Measurements from ENCODE around the gene PRR30. TPM values are rescaled to one million over a fixed set of nuclear protein-coding genes. Genes with fewer than 3 reads are reported as not detected.

Gene PRR30
- polyA plus RNA-seq, 1 donor (not counting 4 experiments of a cell fraction or from before 2014, with no cell fraction given) = not detected

DNA sequence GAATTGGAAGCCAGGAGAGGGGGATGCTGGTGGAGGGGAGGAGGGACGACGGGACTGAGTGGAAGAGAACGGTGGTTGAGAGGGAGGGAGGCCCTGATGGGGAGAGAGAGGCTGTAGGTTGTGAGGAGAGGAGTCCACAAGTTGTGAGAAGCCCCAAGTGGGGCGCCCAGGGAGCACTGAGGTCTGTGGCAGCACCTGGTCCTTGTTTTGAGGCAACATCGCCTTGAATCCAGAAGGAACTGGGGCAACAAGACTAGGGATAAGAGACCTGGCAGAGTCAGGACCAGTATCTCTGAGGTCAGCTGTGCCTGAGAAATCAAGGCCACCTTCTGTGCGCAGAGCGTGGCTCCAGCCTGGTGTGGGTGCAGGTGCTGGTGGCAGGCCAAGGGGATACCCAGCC, 1.1 kb downstream of the PRR30 start:
- Histone ChIP-seq H4K20me1 (ENCODE audit: control insufficient read depth, extremely low read depth, insufficient read depth, low read length) (no peaks in the 10 kb centered on the region), H3K79me2 (ENCODE audit: control insufficient read depth, insufficient read depth, low read length) (peaks cover 12% of the 10 kb centered on the region), H3K4me1 (ENCODE audit: control insufficient read depth, extremely low read depth, insufficient read depth, low read length) (peaks cover 5% of the 10 kb centered on the region), H3K4me3 (ENCODE audit: control insufficient read depth in 2 of 3, extremely low read depth in 1 of 3, insufficient read depth in 2 of 3, low read depth in 1 of 3, low read length in 3 of 3) (no peak overlapping the region), H2AFZ (ENCODE audit: control insufficient read depth, low read length) (no peak overlapping the region), H3K9ac (ENCODE audit: control insufficient read depth, extremely low read depth, insufficient read depth, low read length) (no peak overlapping the region), H3K9me1 (ENCODE audit: control insufficient read depth, extremely low read depth, insufficient read depth, low read length) (no peaks in the 10 kb centered on the region), H3K27ac (ENCODE audit: control insufficient read depth, insufficient read depth, low read length) (no peak overlapping the region), H3K27me3 (ENCODE audit: control insufficient read depth, extremely low read depth, insufficient read depth, low read length) (no peaks in the 10 kb centered on the region), H3K9me3 (ENCODE audit: control insufficient read depth, low read depth, low read length) (no peaks in the 10 kb centered on the region), H3K36me3 (ENCODE audit: control insufficient read depth in 2 of 2, extremely low read depth in 1 of 2, insufficient read depth in 2 of 2, low read length in 2 of 2) (peaks cover 0 to under 1% of the 10 kb centered on the region in 2 experiments), H3K4me2 (ENCODE audit: control insufficient read depth, extremely low read depth, insufficient read depth, low read depth, low read length) (no peak overlapping the region)
- DNase-seq (ENCODE audit: low read depth, low spot score) (no peak), FAIRE-seq (no peak)
- dilution Hi-C loops (cut with MboI; ENCODE audit: extremely low pct_ligation_motif_present, low sequenced_read_pairs) = no loop called here
- TF ChIP-seq EZH2 (IDR thresholded peaks at IDR 0.05; ENCODE audit: low read length) = no peak
- TF ChIP-seq, protein P1, sequence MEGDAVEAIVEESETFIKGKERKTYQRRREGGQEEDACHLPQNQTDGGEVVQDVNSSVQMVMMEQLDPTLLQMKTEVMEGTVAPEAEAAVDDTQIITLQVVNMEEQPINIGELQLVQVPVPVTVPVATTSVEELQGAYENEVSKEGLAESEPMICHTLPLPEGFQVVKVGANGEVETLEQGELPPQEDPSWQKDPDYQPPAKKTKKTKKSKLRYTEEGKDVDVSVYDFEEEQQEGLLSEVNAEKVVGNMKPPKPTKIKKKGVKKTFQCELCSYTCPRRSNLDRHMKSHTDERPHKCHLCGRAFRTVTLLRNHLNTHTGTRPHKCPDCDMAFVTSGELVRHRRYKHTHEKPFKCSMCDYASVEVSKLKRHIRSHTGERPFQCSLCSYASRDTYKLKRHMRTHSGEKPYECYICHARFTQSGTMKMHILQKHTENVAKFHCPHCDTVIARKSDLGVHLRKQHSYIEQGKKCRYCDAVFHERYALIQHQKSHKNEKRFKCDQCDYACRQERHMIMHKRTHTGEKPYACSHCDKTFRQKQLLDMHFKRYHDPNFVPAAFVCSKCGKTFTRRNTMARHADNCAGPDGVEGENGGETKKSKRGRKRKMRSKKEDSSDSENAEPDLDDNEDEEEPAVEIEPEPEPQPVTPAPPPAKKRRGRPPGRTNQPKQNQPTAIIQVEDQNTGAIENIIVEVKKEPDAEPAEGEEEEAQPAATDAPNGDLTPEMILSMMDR (optimal IDR thresholded peaks at IDR 0.05 in 1 of 3, IDR thresholded peaks at IDR 0.05 in 1 of 3, conservative IDR thresholded peaks at IDR 0.05 in 1 of 3; ENCODE audit: extremely low read depth in 1 of 3, insufficient read depth in 2 of 3, low read length in 3 of 3) = no peak

DNA sequence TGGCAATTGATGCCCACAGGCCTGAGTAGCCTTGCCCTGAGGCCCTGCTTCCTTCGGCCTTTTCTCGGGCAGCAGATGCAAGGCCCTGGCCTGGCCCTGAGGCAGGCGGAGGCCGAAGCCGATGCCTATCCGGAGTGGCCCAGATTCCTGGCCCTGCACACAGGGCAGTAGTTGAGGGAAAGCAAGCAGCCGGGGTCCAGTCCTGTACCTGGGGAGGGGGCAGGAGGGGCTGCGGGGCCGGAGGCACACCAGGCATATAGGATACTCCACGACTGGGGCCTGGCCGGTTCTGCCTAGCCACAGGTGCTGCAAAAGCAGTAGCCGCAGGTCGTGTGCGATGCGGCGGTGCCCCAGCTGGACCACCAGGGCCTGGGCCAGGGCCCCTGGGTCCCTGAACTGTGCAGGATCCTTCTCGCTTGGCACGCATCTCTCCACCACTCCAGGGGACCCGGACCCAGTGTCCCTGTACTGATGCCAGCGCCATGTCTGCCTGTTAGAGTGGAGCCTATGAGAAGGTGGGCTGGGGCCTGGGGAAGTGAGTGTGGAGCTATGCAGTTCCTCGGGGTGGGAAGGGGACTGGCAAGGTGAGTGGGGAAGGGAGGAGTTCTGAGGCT, 1.8 kb downstream of the PRR30 start:
- DNase-seq (ENCODE audit: low read depth, low spot score) = no peak
- H2AFZ ChIP-seq (ENCODE audit: control insufficient read depth, low read length) = no peak overlapping the region
- dilution Hi-C loops (cut with MboI; ENCODE audit: extremely low pct_ligation_motif_present, low sequenced_read_pairs) = no loop called here
- no peaks in the 10 kb centered on the region for H3K9me1 ChIP-seq (ENCODE audit: control insufficient read depth, extremely low read depth, insufficient read depth, low read length)
- no peak overlapping the region for H3K27ac ChIP-seq (ENCODE audit: control insufficient read depth, insufficient read depth, low read length)
- peaks cover 7% of the 10 kb centered on the region for H3K4me1 ChIP-seq (ENCODE audit: control insufficient read depth, extremely low read depth, insufficient read depth, low read length)
- H3K9ac ChIP-seq (ENCODE audit: control insufficient read depth, extremely low read depth, insufficient read depth, low read length) = no peak overlapping the region
- TF ChIP-seq EZH2 (IDR thresholded peaks at IDR 0.05; ENCODE audit: low read length) = no peak
- TF ChIP-seq, protein P1 (optimal IDR thresholded peaks at IDR 0.05 in 1 of 3, IDR thresholded peaks at IDR 0.05 in 1 of 3, conservative IDR thresholded peaks at IDR 0.05 in 1 of 3; ENCODE audit: extremely low read depth in 1 of 3, insufficient read depth in 2 of 3, low read length in 3 of 3) = no peak
- H4K20me1 ChIP-seq (ENCODE audit: control insufficient read depth, extremely low read depth, insufficient read depth, low read length) = no peaks in the 10 kb centered on the region
- peaks cover 19% of the 10 kb centered on the region for H3K79me2 ChIP-seq (ENCODE audit: control insufficient read depth, insufficient read depth, low read length)
- no peak overlapping the region for H3K4me3 ChIP-seq (ENCODE audit: control insufficient read depth in 2 of 3, extremely low read depth in 1 of 3, insufficient read depth in 2 of 3, low read depth in 1 of 3, low read length in 3 of 3)
- FAIRE-seq = no peak
- no peaks in the 10 kb centered on the region for H3K27me3 ChIP-seq (ENCODE audit: control insufficient read depth, extremely low read depth, insufficient read depth, low read length)
- no peak overlapping the region for H3K4me2 ChIP-seq (ENCODE audit: control insufficient read depth, extremely low read depth, insufficient read depth, low read depth, low read length)
- no peaks in the 10 kb centered on the region for H3K9me3 ChIP-seq (ENCODE audit: control insufficient read depth, low read depth, low read length)
- peaks cover 3 to 4% of the 10 kb centered on the region in 2 experiments for H3K36me3 ChIP-seq (ENCODE audit: control insufficient read depth in 2 of 2, extremely low read depth in 1 of 2, insufficient read depth in 2 of 2, low read length in 2 of 2)
